Sigmoid colon (tissue), 7 donors: ENCODE results near the gene TSACC. TPM values are rescaled to one million over a fixed set of nuclear protein-coding genes. Genes with fewer than 3 reads are reported as not detected.

ENCODE experiments used
- DNase-seq: peaks from one replicate; pipeline ENCODE4 v3.0.0-alpha.2; 2019
- H3K27ac ChIP-seq, 4 donors: fragments of 200-600 bp; sonication (generic); one replicate each; pipeline ENCODE4 v1.5.1; 2016 to 2019; ENCODE audit warnings: mild to moderate bottlenecking in 1 of 4
- H3K27me3 ChIP-seq, 3 donors: fragments of 200-600 bp; sonication (generic); one replicate each; pipeline ENCODE4 v1.5.1; 2019; ENCODE audit warnings: mild to moderate bottlenecking in 1 of 3
- H3K36me3 ChIP-seq, 4 donors: fragments of 200-600 bp; sonication (generic); one replicate each; pipeline ENCODE4 v1.5.1; 2016 to 2019
- H3K4me1 ChIP-seq, 4 donors: fragments of 200-600 bp; sonication (generic); one replicate each; pipeline ENCODE4 v1.5.1; 2017 to 2019
- H3K4me3 ChIP-seq, 4 donors: fragments of 200-600 bp; sonication (generic); one replicate each; pipeline ENCODE4 v1.5.1; 2017 to 2019; ENCODE audit warnings: mild to moderate bottlenecking in 2 of 4, moderate library complexity in 1 of 4
- H3K9me3 ChIP-seq, 4 donors: fragments of 200-600 bp in 3 of 4; sonication (generic) in 3 of 4; one replicate each; pipeline versions ENCODE4 v1.5.1 to v1.6.1; 2013 to 2019
- CTCF ChIP-seq, 4 experiments: fragments of 450-650 bp in 3 of 4; fragments of 200-600 bp in 1 of 4; IDR thresholded peaks; one replicate each; pipeline ENCODE4 v1.5.1; 2016 to 2019; ENCODE audit warnings: antibody characterized with exemption in 4 of 4, mild to moderate bottlenecking in 3 of 4, moderate library complexity in 2 of 4
- EP300 ChIP-seq, 4 donors: sonication (generic); formaldehyde crosslinking; IDR thresholded peaks; one replicate each; pipeline ENCODE4 v1.6.1; 2017; ENCODE audit warnings: antibody characterized with exemption in 4 of 4
- POLR2A ChIP-seq, 2 donors: fragments of 450-650 bp; IDR thresholded peaks; one replicate each; pipeline ENCODE4 v1.6.1; 2016; ENCODE audit warnings: antibody characterized with exemption in 2 of 2, mild to moderate bottlenecking in 2 of 2, moderate library complexity in 2 of 2
- POLR2AphosphoS5 ChIP-seq, 4 donors: sonication (generic); formaldehyde crosslinking; IDR thresholded peaks; one replicate each; pipeline ENCODE4 v1.6.1; 2017; ENCODE audit warnings: antibody characterized with exemption in 4 of 4
- WGBS, 2 donors: extraction: QIAGEN DNeasy Blood & Tissue Kit; methylation state at CpG; one replicate each; pipeline ENCODE4 v1.1.7; 2013; 5-methylcytosine and 5-hydroxymethylcytosine counted together
- intact Hi-C: fragments of 100-400 bp; cut with DNase I; formaldehyde crosslinking; loops from one replicate; pipeline ENCODE4 v1.15.1; 2023
- polyA plus RNA-seq, 3 donors: library from polyadenylated mRNA; stranded (reverse); fragments of 200-250 nt; gene quantifications; one replicate each; pipeline ENCODE4 v1.2.3, GENCODE V29; 2013
- total RNA-seq, 4 donors: library from RNA; depleted of rRNA; stranded (reverse); fragments of >200 nt; gene quantifications; one replicate each; pipeline ENCODE4 v1.1.0, GENCODE V29; 2016
- donor health status: healthy with polysubstance abuse.
- donor health status: Bipolar disorder and iron deficiency.
- donor health status: healthy.

The TSACC gene
- total and polyA plus RNA-seq, 7 donors = 0.48 to 1.1 TPM; not detected in 5

- no peak for TF ChIP-seq CTCF (IDR thresholded peaks at IDR 0.05)
- TF ChIP-seq EP300 (IDR thresholded peaks at IDR 0.05) = no peak
- no peak for TF ChIP-seq POLR2A (IDR thresholded peaks at IDR 0.05)
- no peak for TF ChIP-seq POLR2AphosphoS5 (IDR thresholded peaks at IDR 0.05)
- Histone ChIP-seq H3K4me1 (peaks cover 0 to 11% (median 8%) of the 10 kb centered on the region in 4 donors), H3K27ac (no peak overlapping the region), H3K36me3 (no peaks in the 10 kb centered on the region), H3K27me3 (peaks cover 16 to 57% (median 38%) of the 10 kb centered on the region in 3 donors), H3K9me3 (no peaks in the 10 kb centered on the region), H3K4me3 (no peak overlapping the region)
- WGBS, 2 donors = 35 to 57% methylated on average over 15 of the region's 15 CpGs
- intact Hi-C loops = loop anchor here (5.0 to 10.0 kb wide), 2 partner anchors 147 to 219 kb away; no protein-coding TSS in a partner anchor
- DNase-seq = no peak
Observed at GRCh38 chr1:156387870-156388173, 49.5 kb downstream of the TSACC start.

GRCh38 chr1:156388174-156389137 is 50.1 kb downstream of the TSACC start:
- no peak overlapping the region for H3K27ac ChIP-seq
- 7 to 12% methylated on average over 73 of the region's 73 CpGs for WGBS, 2 donors
- TF ChIP-seq EP300 (IDR thresholded peaks at IDR 0.05) = no peak
- TF ChIP-seq POLR2AphosphoS5 (IDR thresholded peaks at IDR 0.05) = no peak
- TF ChIP-seq CTCF (IDR thresholded peaks at IDR 0.05) = no peak
- TF ChIP-seq POLR2A (IDR thresholded peaks at IDR 0.05) = no peak

GRCh38 chr1:156389311-156389710 is 51.0 kb downstream of the TSACC start:
- Histone ChIP-seq H3K27me3 (peaks cover 16 to 61% (median 39%) of the 10 kb centered on the region in 3 donors), H3K4me3 (no peak overlapping the region), H3K27ac (no peak overlapping the region), H3K9me3 (no peaks in the 10 kb centered on the region), H3K36me3 (no peaks in the 10 kb centered on the region), H3K4me1 (peaks cover 0 to 11% (median 8%) of the 10 kb centered on the region in 4 donors)
- WGBS, 2 donors = 96% methylated on average over 8 of the region's 8 CpGs
- no peak for DNase-seq
- intact Hi-C loops = loop anchor here (5.0 to 10.0 kb wide), 2 partner anchors 145 to 218 kb away; no protein-coding TSS in a partner anchor
- TF ChIP-seq POLR2AphosphoS5 (IDR thresholded peaks at IDR 0.05) (no peak), CTCF (IDR thresholded peaks at IDR 0.05) (no peak), POLR2A (IDR thresholded peaks at IDR 0.05) (no peak), EP300 (IDR thresholded peaks at IDR 0.05) (no peak)

More at GRCh38 chr1:156388174-156389137, 50.1 kb downstream of the TSACC start:
- DNase-seq = no peak
- Histone ChIP-seq H3K27me3 (peaks cover 16 to 61% (median 39%) of the 10 kb centered on the region in 3 donors), H3K4me3 (peak overlapping the region in 2 of 4 donors; percentile 8 to 21), H3K9me3 (no peaks in the 10 kb centered on the region), H3K36me3 (no peaks in the 10 kb centered on the region), H3K4me1 (peaks cover 0 to 11% (median 8%) of the 10 kb centered on the region in 4 donors)
- intact Hi-C loops = loop anchor here (5.0 to 10.0 kb wide), 2 partner anchors 146 to 219 kb away; no protein-coding TSS in a partner anchor

GRCh38 chr1:156390469-156391365 is 52.4 kb downstream of the TSACC start:
- TF ChIP-seq EP300 (IDR thresholded peaks at IDR 0.05) = no peak
- no peak for TF ChIP-seq CTCF (IDR thresholded peaks at IDR 0.05)
- no peak for TF ChIP-seq POLR2A (IDR thresholded peaks at IDR 0.05)
- no peak for TF ChIP-seq POLR2AphosphoS5 (IDR thresholded peaks at IDR 0.05)
- peaks cover 0 to 11% (median 8%) of the 10 kb centered on the region in 4 donors for H3K4me1 ChIP-seq
- H3K9me3 ChIP-seq = no peaks in the 10 kb centered on the region
- WGBS, 2 donors = 59 to 67% methylated on average over 20 of the region's 20 CpGs
- H3K36me3 ChIP-seq = no peaks in the 10 kb centered on the region
- no peak overlapping the region for H3K27ac ChIP-seq
- H3K4me3 ChIP-seq = no peak overlapping the region
- peaks cover 16 to 61% (median 39%) of the 10 kb centered on the region in 3 donors for H3K27me3 ChIP-seq
- DNase-seq = no peak
- intact Hi-C loops = no loop called here
